SKM-1 treated with dmso at 0.1 percent for 144 hours (cell line): ENCODE data around the gene IQCC.
"Not testable (repeated sequence)": the region's sequence is repeated elsewhere in the genome, so short reads cannot be mapped to it uniquely, and the experiment has no call there.

Experiments
- DNase-seq: peaks from one replicate; lab custom pipeline; 2025; ENCODE audit not compliant: unreplicated experiment; lab: John Stamatoyannopoulos, UW

IQCC gene

DNA sequence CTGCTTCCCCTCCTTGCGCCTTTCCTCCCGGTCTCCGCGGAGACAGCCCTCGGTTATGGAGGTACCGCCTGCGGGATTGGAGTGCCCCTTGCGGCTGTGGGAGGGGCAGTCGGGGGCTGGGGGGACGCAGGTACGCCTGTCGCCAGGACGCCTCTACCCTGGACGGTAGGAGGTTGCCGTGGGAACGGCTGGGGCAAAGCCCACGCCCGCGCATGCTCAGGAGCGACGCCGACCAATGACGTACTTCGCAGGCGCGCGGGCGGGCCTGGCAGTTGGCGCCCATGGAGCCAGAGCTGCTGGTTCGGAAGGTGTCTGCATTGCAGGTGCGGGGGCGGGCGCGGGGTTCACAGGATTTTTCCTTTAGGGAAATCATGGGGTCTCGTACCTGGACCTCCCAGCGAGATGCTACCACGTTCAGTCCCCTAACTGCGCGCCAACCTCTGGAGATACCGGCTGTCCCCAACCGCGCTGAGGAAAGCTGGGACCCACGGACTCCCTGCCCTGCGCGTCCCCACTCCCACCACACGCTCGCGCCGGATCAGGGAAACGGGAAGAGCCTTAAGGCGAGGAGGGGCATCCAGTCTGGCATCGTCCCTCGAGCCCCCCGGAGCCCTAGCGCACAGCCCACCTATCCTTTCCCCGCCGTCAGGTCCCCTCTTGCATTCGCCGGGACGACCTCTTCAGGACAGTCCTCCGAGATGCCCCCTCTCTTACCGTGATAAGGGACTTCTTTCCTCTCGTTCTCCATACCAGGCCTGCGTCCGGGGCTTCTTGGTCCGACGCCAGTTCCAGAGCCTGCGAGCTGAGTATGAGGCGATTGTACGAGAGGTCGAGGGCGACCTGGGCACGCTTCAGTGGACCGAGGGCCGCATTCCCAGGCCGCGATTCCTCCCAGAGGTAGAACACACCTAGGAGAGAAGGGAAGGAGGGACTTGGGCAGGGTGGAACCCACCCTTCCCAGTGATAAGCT, at the start of gene IQCC:
Gene IQCC (plus strand): TSS at position 271 of the 970 bp plus-strand sequence. CDS start 11 bp downstream, at position 282.
- DNase-seq, result peak; percentile 60

DNA sequence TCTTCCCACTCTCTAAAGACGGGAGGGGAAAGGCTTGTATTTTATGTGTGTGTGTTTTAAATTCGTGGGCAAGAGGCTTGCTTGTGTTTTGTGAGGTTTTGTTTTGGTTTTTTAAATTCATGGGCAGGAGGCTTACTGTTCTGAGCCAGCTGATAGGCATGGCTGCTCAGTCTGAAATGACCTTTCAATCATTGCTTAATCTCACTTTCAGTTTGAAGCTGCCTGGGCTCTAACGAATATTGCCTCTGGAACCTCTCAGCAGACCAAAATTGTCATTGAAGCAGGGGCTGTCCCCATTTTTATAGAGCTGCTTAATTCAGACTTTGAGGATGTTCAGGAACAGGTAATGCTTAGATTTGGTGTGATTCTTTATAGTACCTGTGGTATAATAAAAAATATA, 46.3 kb upstream of the IQCC start:
- no peak for DNase-seq

DNA sequence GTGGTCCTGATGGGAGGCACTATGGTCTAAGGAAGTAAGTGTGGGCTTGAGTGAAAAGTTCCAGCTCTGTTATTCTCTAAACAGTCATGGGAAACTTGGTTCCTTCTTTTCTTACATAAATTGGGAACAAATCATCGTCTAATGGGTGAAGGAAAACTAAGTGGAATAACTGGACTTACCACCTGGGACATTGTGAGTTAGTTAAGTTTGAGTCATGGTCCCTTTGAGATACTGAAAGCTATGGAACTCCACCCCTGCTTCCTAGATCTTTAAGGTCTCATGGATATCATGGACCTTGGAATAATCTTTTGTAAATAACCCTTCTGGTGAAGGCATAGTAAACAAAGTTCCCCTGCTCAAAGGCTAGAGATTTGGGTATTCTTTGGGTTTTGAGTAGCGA, 42.1 kb upstream of the IQCC start:
- no peak for DNase-seq

GRCh38 chr1:32165633-32166032, 39.8 kb upstream of the IQCC start:
- DNase-seq, result not testable (repeated sequence)

DNA sequence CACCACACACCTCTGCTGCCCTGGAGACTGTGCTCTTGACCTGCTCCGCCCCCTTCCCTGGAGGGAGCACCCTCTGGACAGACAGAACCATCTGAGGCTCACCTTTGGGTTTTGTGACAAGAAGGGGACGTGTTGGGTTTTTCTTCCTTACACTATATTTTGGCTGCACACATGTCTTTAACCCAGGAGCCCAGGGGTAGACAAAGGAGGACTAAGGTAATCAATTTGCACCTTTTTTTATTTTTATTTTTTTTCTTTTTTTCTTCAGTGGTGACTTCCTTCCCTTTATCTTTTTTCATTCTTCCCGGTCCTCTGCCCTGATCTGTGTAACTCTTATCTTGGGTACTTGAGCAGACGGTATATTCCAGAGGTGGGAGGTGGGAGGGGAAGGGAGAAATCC, 34.5 kb upstream of the IQCC start:
- DNase-seq, result no peak

GRCh38 chr1:32172621-32173245, 32.7 kb upstream of the IQCC start:
- DNase-seq, result no peak

GRCh38 chr1:32178380-32179192, 26.9 kb upstream of the IQCC start:
- DNase-seq, result peak; percentile 62

DNA sequence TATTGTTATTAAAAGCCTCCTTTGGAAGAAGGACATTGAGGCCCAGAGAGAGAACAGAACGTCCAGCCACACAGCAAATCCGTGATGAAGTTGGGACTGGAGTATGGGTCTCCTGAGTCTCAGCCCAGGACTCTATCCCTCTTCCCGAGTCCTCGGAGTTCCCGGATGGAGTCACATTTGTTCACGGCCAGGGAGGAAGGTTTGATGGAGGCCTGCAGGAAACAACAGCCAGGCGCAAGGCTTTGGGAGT, 26.4 kb upstream of the IQCC start:
- no peak for DNase-seq

DNA sequence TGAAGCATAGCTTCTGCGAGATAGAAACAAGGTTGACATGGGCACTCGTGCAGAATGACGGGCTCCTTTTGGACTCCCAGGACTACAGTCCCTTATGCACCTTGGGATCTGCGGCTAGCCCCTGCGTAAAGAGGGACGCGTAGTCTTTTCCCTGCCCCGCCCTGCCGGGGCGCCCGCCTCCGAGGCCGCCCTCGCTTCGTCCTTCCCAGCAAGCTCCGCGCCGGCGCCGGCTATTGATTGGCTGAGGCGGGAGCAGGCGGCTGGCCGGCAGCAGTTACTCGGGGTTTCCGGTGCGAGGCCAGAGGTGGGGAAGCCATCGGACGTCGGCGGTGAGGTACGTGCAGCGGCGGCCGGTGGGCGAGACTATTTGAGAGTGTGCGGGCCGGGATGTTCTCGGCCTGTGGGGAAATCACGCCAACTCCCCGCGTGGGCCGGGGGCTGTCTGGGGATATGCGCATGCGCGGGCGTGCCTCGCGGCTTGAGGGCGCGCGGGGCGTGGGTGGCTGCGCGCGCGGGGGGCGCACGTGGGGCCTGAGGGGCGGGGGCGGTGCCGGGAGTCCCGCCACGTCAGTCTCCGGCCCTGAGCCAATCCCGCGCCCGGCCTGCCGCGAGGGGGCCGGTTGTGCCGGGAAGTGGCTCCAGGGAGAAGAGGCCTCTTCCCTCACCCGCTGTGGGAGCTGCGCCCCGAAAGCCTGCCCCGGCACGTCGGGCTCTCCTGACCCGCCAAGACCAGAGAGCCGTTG, 25.9 kb upstream of the IQCC start, which contains the start of gene TXLNA:
Gene TXLNA (plus strand): TSS at position 233 of the 743 bp plus-strand sequence. CDS start 671 bp downstream, outside the sequence.
- DNase-seq, result peak; percentile 93

DNA sequence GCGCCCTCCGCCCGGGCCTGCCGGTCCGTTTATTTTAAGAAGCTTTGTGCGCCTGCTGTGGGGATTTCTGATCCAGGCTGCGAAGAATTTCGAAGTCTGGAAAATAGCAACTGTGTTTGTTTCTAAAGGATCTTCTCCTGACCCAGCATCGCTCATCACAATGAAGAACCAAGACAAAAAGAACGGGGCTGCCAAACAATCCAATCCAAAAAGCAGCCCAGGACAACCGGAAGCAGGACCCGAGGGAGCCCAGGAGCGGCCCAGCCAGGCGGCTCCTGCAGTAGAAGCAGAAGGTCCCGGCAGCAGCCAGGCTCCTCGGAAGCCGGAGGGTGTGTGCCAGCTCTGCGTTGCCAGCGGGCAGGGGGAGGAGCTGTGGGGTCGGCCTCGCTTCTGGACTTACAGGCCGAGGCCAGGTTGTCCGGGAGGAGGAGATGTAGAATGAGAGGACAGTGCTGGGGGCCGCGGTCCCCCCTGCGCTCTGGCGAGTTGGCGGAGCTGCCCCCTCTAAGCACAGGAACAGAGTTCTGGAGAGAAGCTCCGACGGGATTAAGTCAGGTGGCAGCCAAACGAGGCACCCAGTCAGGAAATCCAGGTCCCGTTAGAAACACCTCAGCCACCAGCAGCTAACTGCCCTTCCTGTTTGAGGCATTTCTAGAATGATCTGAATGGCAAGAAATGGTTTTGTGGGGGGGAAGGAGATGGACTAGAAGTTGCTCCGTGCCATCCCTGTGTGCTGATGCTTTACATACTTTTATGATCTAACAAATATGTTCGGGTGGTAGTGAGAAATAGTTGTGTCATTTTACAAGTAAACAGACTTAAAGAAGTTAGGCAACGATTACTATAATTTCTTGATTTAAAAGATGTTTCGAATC, 25.0 kb upstream of the IQCC start:
- no peak for DNase-seq

DNA sequence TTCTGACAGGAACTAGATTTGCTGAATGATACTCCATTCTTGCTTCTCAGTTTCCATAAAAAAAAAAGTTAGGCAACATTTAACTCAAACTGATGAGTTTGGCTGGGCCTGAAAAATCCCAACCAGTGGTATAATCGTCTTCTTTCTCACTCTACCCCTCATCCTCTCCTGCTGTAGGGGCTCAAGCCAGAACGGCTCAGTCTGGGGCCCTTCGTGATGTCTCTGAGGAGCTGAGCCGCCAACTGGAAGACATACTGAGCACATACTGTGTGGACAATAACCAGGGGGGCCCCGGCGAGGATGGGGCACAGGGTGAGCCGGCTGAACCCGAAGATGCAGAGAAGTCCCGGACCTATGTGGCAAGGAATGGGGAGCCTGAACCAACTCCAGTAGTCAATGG, 24.4 kb upstream of the IQCC start:
- no peak for DNase-seq

- no peak for DNase-seq
These were observed 23.9 kb upstream of the IQCC start for GRCh38 chr1:32181563-32181962.

DNA sequence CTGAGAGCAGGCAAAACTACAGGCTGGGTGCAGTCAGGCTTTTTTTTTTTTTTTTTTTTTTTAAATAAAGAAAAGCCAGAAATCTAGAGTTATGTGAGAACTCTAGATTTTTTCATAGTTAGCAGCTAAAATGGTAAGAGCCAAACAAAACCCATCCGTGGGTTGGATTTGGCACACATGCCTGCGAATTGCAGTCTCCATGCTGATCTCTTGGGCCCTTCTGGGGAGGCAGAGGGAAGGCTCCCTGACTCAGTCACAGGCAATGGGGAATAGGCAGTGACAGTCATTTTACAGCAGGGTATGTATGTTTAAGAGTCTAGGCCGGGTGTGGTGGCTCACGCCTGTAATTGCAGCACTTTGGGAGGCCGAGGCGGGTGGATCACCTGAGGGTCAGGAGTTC, 23.4 kb upstream of the IQCC start:
- no peak for DNase-seq

- DNase-seq, result no peak
These were observed 20.8 kb upstream of the IQCC start for GRCh38 chr1:32184650-32185049.

GRCh38 chr1:32186077-32186476, 19.4 kb upstream of the IQCC start:
- DNase-seq, result no peak

DNA sequence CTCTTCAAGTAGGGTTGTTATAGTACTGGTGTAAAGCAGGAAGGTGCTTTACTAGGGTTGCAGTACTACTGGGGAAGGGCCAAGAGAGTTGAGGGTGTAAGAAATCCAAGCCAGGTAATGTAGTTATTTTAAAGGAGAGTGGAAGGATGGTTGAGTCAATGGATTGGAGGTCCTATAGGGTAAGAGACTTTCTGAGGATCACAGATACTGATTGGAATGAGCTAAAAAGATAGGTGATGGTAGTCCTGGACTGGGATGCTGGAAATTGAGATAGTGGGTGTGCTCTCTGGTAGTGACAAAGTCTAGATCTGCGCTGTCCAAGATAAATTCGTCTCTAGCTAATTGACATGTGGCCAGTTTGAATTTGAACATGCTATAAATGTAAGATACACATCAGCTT, 19.0 kb upstream of the IQCC start:
- no peak for DNase-seq

- no peak for DNase-seq
These were observed 17.6 kb upstream of the IQCC start for GRCh38 chr1:32187850-32188249.

DNA sequence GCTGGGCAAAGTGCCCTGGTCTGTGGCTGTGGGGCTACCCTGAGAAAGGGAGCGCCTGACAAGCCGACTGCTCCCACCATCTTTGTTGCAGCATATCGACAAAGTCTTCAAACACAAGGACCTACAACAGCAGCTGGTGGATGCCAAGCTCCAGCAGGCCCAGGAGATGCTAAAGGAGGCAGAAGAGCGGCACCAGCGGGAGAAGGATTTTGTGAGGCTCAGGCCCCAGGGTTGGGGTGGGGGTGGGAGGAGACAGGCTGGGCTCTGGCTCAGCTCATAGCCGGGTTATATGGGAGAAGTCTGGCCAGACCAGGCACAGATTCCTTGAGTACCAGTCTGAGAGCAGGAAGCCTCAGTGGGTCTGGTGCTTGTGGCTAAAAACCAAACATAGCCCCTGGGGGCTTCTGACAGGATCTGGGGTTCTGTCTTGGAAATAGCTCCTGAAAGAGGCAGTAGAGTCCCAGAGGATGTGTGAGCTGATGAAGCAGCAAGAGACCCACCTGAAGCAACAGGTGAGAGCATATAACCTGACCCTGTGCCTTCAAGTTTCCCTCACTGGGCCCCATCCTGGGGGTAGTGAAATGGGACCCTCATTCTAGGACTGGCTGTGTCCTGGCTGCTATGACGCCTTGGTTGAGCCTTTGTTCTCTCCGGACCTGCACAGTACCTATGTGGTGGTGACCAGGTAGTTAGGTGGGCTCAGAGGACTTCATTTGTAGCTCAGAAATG, 13.1 kb upstream of the IQCC start:
- no peak for DNase-seq

- no peak for DNase-seq
These were observed 10.5 kb upstream of the IQCC start for GRCh38 chr1:32194984-32195383.
